K562 (cell line): ENCODE measurements around the gene ASCL3. TPM values are rescaled to one million over a fixed set of nuclear protein-coding genes. Genes with fewer than 3 reads are reported as not detected.

Experiments
- ATF6 ChIP-seq: sonication (generic); formaldehyde crosslinking; IDR thresholded peaks from 2 replicates; pipeline ENCODE4 v1.4.0; 2020; ENCODE audit warnings: mild to moderate bottlenecking, missing genetic modification reagents
- BACH1 ChIP-seq: fragments of 200-800 bp; sonication (Bioruptor generic); IDR thresholded peaks from 2 replicates; pipeline ENCODE4 v1.6.1; 2016; ENCODE audit warnings: missing genetic modification characterization, missing compliant biosample characterization
- CEBPZ ChIP-seq: fragments of 150-350 bp; IDR thresholded peaks from 2 replicates; pipeline ENCODE4 v1.6.1; 2014; ENCODE audit warnings: low read depth, mild to moderate bottlenecking, low read length, borderline replicate concordance
- FUS ChIP-seq: fragments of 200-400 bp; formaldehyde crosslinking; optimal IDR thresholded peaks from 2 replicates; pipeline ENCODE3; 2017; ENCODE audit warnings: low read depth, low read length
- GTF2A2 ChIP-seq: IDR thresholded peaks from 2 replicates; pipeline ENCODE4 v1.6.1; 2016; ENCODE audit warnings: mild to moderate bottlenecking, missing genetic modification characterization, missing compliant biosample characterization
- HNRNPLL ChIP-seq: fragments of 200-400 bp; formaldehyde crosslinking; IDR thresholded peaks from 2 replicates; pipeline ENCODE4 v1.6.1; 2017; ENCODE audit warnings: low read length, low read depth, mild to moderate bottlenecking; ENCODE audit not compliant: poor library complexity, severe bottlenecking
- LEF1 ChIP-seq: fragments of 450-650 bp; IDR thresholded peaks from 2 replicates; pipeline ENCODE4 v1.6.1; 2016; ENCODE audit warnings: mild to moderate bottlenecking
- MNT ChIP-seq, 2 experiments: fragments of 450-650 bp; conservative IDR thresholded peaks; 2 replicates each; pipeline ENCODE4 v1.6.1; 2017; ENCODE audit warnings: mild to moderate bottlenecking in 2 of 2, moderate library complexity in 2 of 2
- MXD1 ChIP-seq: fragments of 250-450 bp; sonication (Bioruptor Pico); IDR thresholded peaks from 2 replicates; pipeline ENCODE4 v1.8.0; 2021; ENCODE audit warnings: borderline replicate concordance, mild to moderate bottlenecking, moderate library complexity; ENCODE audit not compliant: poor library complexity, severe bottlenecking
- PBX2 ChIP-seq, 2 experiments: IDR thresholded peaks in 1 of 2; conservative IDR thresholded peaks in 1 of 2; 2 replicates each; pipeline ENCODE4 v1.6.1; 2016; ENCODE audit warnings: low read depth in 2 of 2, mild to moderate bottlenecking in 1 of 2, missing compliant biosample characterization in 1 of 2, missing genetic modification characterization in 1 of 2, moderate library complexity in 1 of 2
- RBM17 ChIP-seq: fragments of 200-400 bp; formaldehyde crosslinking; IDR thresholded peaks from 2 replicates; pipeline ENCODE4 v1.6.1; 2017; ENCODE audit warnings: low read depth, mild to moderate bottlenecking, low read length, borderline replicate concordance
- SP1 ChIP-seq: sonication (generic); formaldehyde crosslinking; IDR thresholded peaks from 2 replicates; pipeline ENCODE4 v1.8.1; 2022; ENCODE audit warnings: mild to moderate bottlenecking, missing genetic modification reagents
- TCF7L2 ChIP-seq: fragments of 150-350 bp; IDR thresholded peaks from 2 replicates; pipeline ENCODE4 v1.6.1; 2016; ENCODE audit warnings: low read depth, mild to moderate bottlenecking, low read length, moderate library complexity
- XRCC3 ChIP-seq: fragments of 450-650 bp; IDR thresholded peaks from 2 replicates; pipeline ENCODE4 v1.6.1; 2017; ENCODE audit warnings: mild to moderate bottlenecking, moderate library complexity
- ZNF316 ChIP-seq: fragments of 450-650 bp; IDR thresholded peaks from 2 replicates; pipeline ENCODE4 v1.6.1; 2016
- polyA plus RNA-seq, 8 experiments: library from polyadenylated mRNA; depleted of rRNA in 4 of 8; stranded (reverse) in 5 of 8; unstranded in 3 of 8; fragments of >200 nt; fragmentation: Nextera tagmentation in 2 of 8; fragmentation: Illumina TruSeq in 1 of 8; extraction: Ambion mirVana in 2 of 8; extraction: Trizol in 1 of 8; gene quantifications; 2 replicates each; pipeline versions ENCODE4 v1.2.1 to v1.2.3, GENCODE V29; 2011 to 2014; ENCODE audit warnings: inconsistent platforms in 1 of 8, missing spikeins in 1 of 8
- total RNA-seq, 7 experiments: library from RNA; depleted of rRNA in 6 of 7; stranded (reverse); fragments of >200 nt in 6 of 7; fragmentation: Illumina TruSeq in 2 of 7; extraction: Trizol in 2 of 7; gene quantifications; 2 replicates each; pipeline versions ENCODE4 v1.2.1 to v1.2.3, GENCODE V29; 2011 to 2021; ENCODE audit warnings: low replicate concordance in 1 of 7

The ASCL3 gene
- total and polyA plus RNA-seq, 9 of the 15 experiments (the other 6 are each of a cell fraction or from before 2014, with no cell fraction given) = not detected

- TF ChIP-seq BACH1 (tag) (no peak), CEBPZ (no peak), GTF2A2 (tag) (no peak), TCF7L2 (no peak), ZNF316 (peak; percentile 64), SP1 (no peak), ATF6 (CRISPR knock-in tag) (no peak), HNRNPLL (no peak), LEF1 (peak; percentile 81), PBX2 (CRISPR knock-in tag; IDR thresholded peaks at IDR 0.05; ENCODE audit: low read depth) (no peak), PBX2 (tag; conservative IDR thresholded peaks at IDR 0.05; ENCODE audit: low read depth) (no peak), XRCC3 (no peak), MXD1 (no peak), RBM17 (no peak), FUS (no peak), MNT (conservative IDR thresholded peaks at IDR 0.05) (peak in 1 of 2 experiments; percentile 49; a peak in 1 of 4 replicates)
Measured at GRCh38 chr11:8988329-8989234, 45.8 kb upstream of the ASCL3 start (continued).
